ENCODE data around the gene MYRFL.
A peak's percentile ranks its signal among the peaks of the same experiment; 100 is the strongest.
"Not testable (repeated sequence)": the region's sequence is repeated elsewhere in the genome, so short reads cannot be mapped to it uniquely, and the experiment has no call there.

The MYRFL gene

GRCh38 chr12:69988481-69989321 lies 163.7 kb downstream of the MYRFL start:
- peaks cover 6% of the 10 kb centered on the region for H3K9me3 ChIP-seq (ENCODE audit: control insufficient read depth, low read length)
- DNase-seq (ENCODE audit: low read depth): peak; percentile 67
- H3K36me3 ChIP-seq (ENCODE audit: control insufficient read depth, insufficient read depth, low read length, severe bottlenecking): no peaks in the 10 kb centered on the region
- peak overlapping the region; percentile 77 for H3K4me3 ChIP-seq (ENCODE audit: low read length)
- peak overlapping the region; percentile 80 for H3K9ac ChIP-seq (ENCODE audit: low read length)
- H3K27me3 ChIP-seq (replicated peaks; ENCODE audit: control insufficient read depth, insufficient read depth, low read length): no peaks in the 10 kb centered on the region
- H3K4me1 ChIP-seq (ENCODE audit: control insufficient read depth, insufficient read depth, low read length): peaks cover 33% of the 10 kb centered on the region

- Histone ChIP-seq H3K9me3 (ENCODE audit: control insufficient read depth, low read length) (peaks cover 6% of the 10 kb centered on the region), H3K9ac (ENCODE audit: low read length) (no peak overlapping the region)
- no peak for DNase-seq (ENCODE audit: low read depth)
These were observed 166.8 kb downstream of the MYRFL start for GRCh38 chr12:69991690-69992288.

GRCh38 chr12:69993433-69993832 lies 168.4 kb downstream of the MYRFL start:
- no peak for DNase-seq (ENCODE audit: low read depth)
- Histone ChIP-seq H3K4me1 (ENCODE audit: control insufficient read depth, insufficient read depth, low read length) (peaks cover 24% of the 10 kb centered on the region), H3K9ac (ENCODE audit: low read length) (no peak overlapping the region), H3K4me3 (ENCODE audit: low read length) (no peak overlapping the region), H3K9me3 (ENCODE audit: control insufficient read depth, low read length) (peaks cover 6% of the 10 kb centered on the region), H3K36me3 (ENCODE audit: control insufficient read depth, insufficient read depth, low read length, severe bottlenecking) (no peaks in the 10 kb centered on the region), H3K27me3 (replicated peaks; ENCODE audit: control insufficient read depth, insufficient read depth, low read length) (no peaks in the 10 kb centered on the region)

More at GRCh38 chr12:69991690-69992288, 166.8 kb downstream of the MYRFL start:
- H3K4me1 ChIP-seq (ENCODE audit: control insufficient read depth, insufficient read depth, low read length): peaks cover 36% of the 10 kb centered on the region
- H3K36me3 ChIP-seq (ENCODE audit: control insufficient read depth, insufficient read depth, low read length, severe bottlenecking): no peaks in the 10 kb centered on the region
- no peak overlapping the region for H3K4me3 ChIP-seq (ENCODE audit: low read length)
- no peaks in the 10 kb centered on the region for H3K27me3 ChIP-seq (replicated peaks; ENCODE audit: control insufficient read depth, insufficient read depth, low read length)

- H3K36me3 ChIP-seq (ENCODE audit: control insufficient read depth, insufficient read depth, low read length, severe bottlenecking); DNase-seq (ENCODE audit: low read depth); H3K4me3 ChIP-seq (ENCODE audit: low read length): not testable (repeated sequence)
These were observed 169.1 kb downstream of the MYRFL start for GRCh38 chr12:69994086-69994485.

GRCh38 chr12:69994724-69995173 lies 169.7 kb downstream of the MYRFL start:
- Histone ChIP-seq H3K36me3 (ENCODE audit: control insufficient read depth, insufficient read depth, low read length, severe bottlenecking) (no peaks in the 10 kb centered on the region), H3K27me3 (replicated peaks; ENCODE audit: control insufficient read depth, insufficient read depth, low read length) (no peaks in the 10 kb centered on the region), H3K9ac (ENCODE audit: low read length) (no peak overlapping the region), H3K4me1 (ENCODE audit: control insufficient read depth, insufficient read depth, low read length) (peaks cover 13% of the 10 kb centered on the region), H3K4me3 (ENCODE audit: low read length) (no peak overlapping the region), H3K9me3 (ENCODE audit: control insufficient read depth, low read length) (peaks cover 6% of the 10 kb centered on the region)
- no peak for DNase-seq (ENCODE audit: low read depth)

More at GRCh38 chr12:69994086-69994485, 169.1 kb downstream of the MYRFL start:
- not testable (repeated sequence) for H3K27me3 ChIP-seq (replicated peaks; ENCODE audit: control insufficient read depth, insufficient read depth, low read length); H3K9ac ChIP-seq (ENCODE audit: low read length); H3K9me3 ChIP-seq (ENCODE audit: control insufficient read depth, low read length)
- H3K4me1 ChIP-seq (ENCODE audit: control insufficient read depth, insufficient read depth, low read length): peaks cover 18% of the 10 kb centered on the region

- Histone ChIP-seq H3K27me3 (replicated peaks; ENCODE audit: control insufficient read depth, insufficient read depth, low read length) (no peaks in the 10 kb centered on the region), H3K4me3 (ENCODE audit: low read length) (no peak overlapping the region), H3K36me3 (ENCODE audit: control insufficient read depth, insufficient read depth, low read length, severe bottlenecking) (no peaks in the 10 kb centered on the region), H3K4me1 (ENCODE audit: control insufficient read depth, insufficient read depth, low read length) (peaks cover 13% of the 10 kb centered on the region), H3K9ac (ENCODE audit: low read length) (no peak overlapping the region), H3K9me3 (ENCODE audit: control insufficient read depth, low read length) (peaks cover 6% of the 10 kb centered on the region)
- no peak for DNase-seq (ENCODE audit: low read depth)
These were observed 171.2 kb downstream of the MYRFL start for GRCh38 chr12:69996241-69996640.

- H3K36me3 ChIP-seq (ENCODE audit: control insufficient read depth, insufficient read depth, low read length, severe bottlenecking): no peaks in the 10 kb centered on the region
- peaks cover 6% of the 10 kb centered on the region for H3K9me3 ChIP-seq (ENCODE audit: control insufficient read depth, low read length)
- peaks cover 9% of the 10 kb centered on the region for H3K4me1 ChIP-seq (ENCODE audit: control insufficient read depth, insufficient read depth, low read length)
- DNase-seq (ENCODE audit: low read depth): no peak
- H3K27me3 ChIP-seq (replicated peaks; ENCODE audit: control insufficient read depth, insufficient read depth, low read length): no peaks in the 10 kb centered on the region
- H3K4me3 ChIP-seq (ENCODE audit: low read length): no peak overlapping the region
- H3K9ac ChIP-seq (ENCODE audit: low read length): no peak overlapping the region
These were observed 171.7 kb downstream of the MYRFL start for GRCh38 chr12:69996722-69997121.

- no peak for DNase-seq (ENCODE audit: low read depth)
- Histone ChIP-seq H3K27me3 (replicated peaks; ENCODE audit: control insufficient read depth, insufficient read depth, low read length) (no peaks in the 10 kb centered on the region), H3K9me3 (ENCODE audit: control insufficient read depth, low read length) (peaks cover 6% of the 10 kb centered on the region), H3K9ac (ENCODE audit: low read length) (no peak overlapping the region), H3K4me1 (ENCODE audit: control insufficient read depth, insufficient read depth, low read length) (peaks cover 14% of the 10 kb centered on the region), H3K4me3 (ENCODE audit: low read length) (no peak overlapping the region), H3K36me3 (ENCODE audit: control insufficient read depth, insufficient read depth, low read length, severe bottlenecking) (no peaks in the 10 kb centered on the region)
These were observed 173.0 kb downstream of the MYRFL start for GRCh38 chr12:69998011-69998410.

GRCh38 chr12:69998922-69999321 lies 173.9 kb downstream of the MYRFL start:
- H3K9ac ChIP-seq (ENCODE audit: low read length): no peak overlapping the region
- peaks cover 11% of the 10 kb centered on the region for H3K4me1 ChIP-seq (ENCODE audit: control insufficient read depth, insufficient read depth, low read length)
- no peaks in the 10 kb centered on the region for H3K36me3 ChIP-seq (ENCODE audit: control insufficient read depth, insufficient read depth, low read length, severe bottlenecking)
- H3K27me3 ChIP-seq (replicated peaks; ENCODE audit: control insufficient read depth, insufficient read depth, low read length): no peaks in the 10 kb centered on the region
- no peak for DNase-seq (ENCODE audit: low read depth)
- H3K9me3 ChIP-seq (ENCODE audit: control insufficient read depth, low read length): no peaks in the 10 kb centered on the region
- H3K4me3 ChIP-seq (ENCODE audit: low read length): no peak overlapping the region

GRCh38 chr12:69999561-69999960 lies 174.5 kb downstream of the MYRFL start:
- peaks cover 10% of the 10 kb centered on the region for H3K4me1 ChIP-seq (ENCODE audit: control insufficient read depth, insufficient read depth, low read length)
- no peaks in the 10 kb centered on the region for H3K36me3 ChIP-seq (ENCODE audit: control insufficient read depth, insufficient read depth, low read length, severe bottlenecking)
- no peak for DNase-seq (ENCODE audit: low read depth)
- H3K4me3 ChIP-seq (ENCODE audit: low read length): no peak overlapping the region
- no peaks in the 10 kb centered on the region for H3K9me3 ChIP-seq (ENCODE audit: control insufficient read depth, low read length)
- H3K27me3 ChIP-seq (replicated peaks; ENCODE audit: control insufficient read depth, insufficient read depth, low read length): no peaks in the 10 kb centered on the region
- no peak overlapping the region for H3K9ac ChIP-seq (ENCODE audit: low read length)

- Histone ChIP-seq H3K4me1 (ENCODE audit: control insufficient read depth, insufficient read depth, low read length) (peaks cover 10% of the 10 kb centered on the region), H3K9ac (ENCODE audit: low read length) (no peak overlapping the region), H3K36me3 (ENCODE audit: control insufficient read depth, insufficient read depth, low read length, severe bottlenecking) (no peaks in the 10 kb centered on the region), H3K27me3 (replicated peaks; ENCODE audit: control insufficient read depth, insufficient read depth, low read length) (no peaks in the 10 kb centered on the region), H3K4me3 (ENCODE audit: low read length) (no peak overlapping the region), H3K9me3 (ENCODE audit: control insufficient read depth, low read length) (no peaks in the 10 kb centered on the region)
- no peak for DNase-seq (ENCODE audit: low read depth)
These were observed 177.3 kb downstream of the MYRFL start for GRCh38 chr12:70002097-70002911.

Measured in adipocyte (in vitro differentiated cells).